Keratinocyte (primary cell): ENCODE measurements around the gene SH2D1B. TPM values are rescaled to one million over a fixed set of nuclear protein-coding genes. Genes with fewer than 3 reads are reported as not detected.

Experiments
- DNase-seq: peaks from one replicate; pipeline ENCODE4 v3.0.0-alpha.2; 2011; ENCODE audit warnings: low read depth, missing footprints, low spot score
- FAIRE-seq: peaks from 2 replicates; lab custom pipeline; 2011; peaks lifted over from hg19 to GRCh38; lab: Jason Lieb, UNC
- H2AFZ ChIP-seq: 2 replicates; pipeline ENCODE4 v1.6.0; 2012; ENCODE audit warnings: low read length, control low read depth, inconsistent platforms; ENCODE audit not compliant: control insufficient read depth
- H3K27ac ChIP-seq: 2 replicates; pipeline ENCODE4 v1.5.1; 2011; ENCODE audit warnings: low read length; ENCODE audit not compliant: control insufficient read depth, insufficient read depth
- H3K27me3 ChIP-seq: 3 replicates; pipeline ENCODE4 v1.6.0; 2011; ENCODE audit warnings: low read length; ENCODE audit not compliant: control insufficient read depth, insufficient read depth; ENCODE audit errors: extremely low read depth
- H3K36me3 ChIP-seq, 2 experiments: 2 replicates in 1 of 2; 3 replicates in 1 of 2; pipeline ENCODE4 v1.5.1; 2011; ENCODE audit warnings: low read length in 2 of 2, mild to moderate bottlenecking in 1 of 2; ENCODE audit not compliant: control insufficient read depth in 2 of 2, insufficient read depth in 2 of 2; ENCODE audit errors: extremely low read depth in 1 of 2
- H3K4me1 ChIP-seq: 3 replicates; pipeline ENCODE4 v1.5.1; 2011; ENCODE audit warnings: low read length; ENCODE audit not compliant: control insufficient read depth, insufficient read depth; ENCODE audit errors: extremely low read depth
- H3K4me2 ChIP-seq: 3 replicates; pipeline ENCODE4 v1.6.0; 2011; ENCODE audit warnings: low read depth, low read length; ENCODE audit not compliant: control insufficient read depth, insufficient read depth; ENCODE audit errors: extremely low read depth
- H3K4me3 ChIP-seq, 3 experiments: fragments of 200-600 bp in 1 of 3; sonication (generic) in 1 of 3; 2 replicates in 2 of 3; 3 replicates in 1 of 3; pipeline ENCODE4 v1.5.1; 2011 to 2016; ENCODE audit warnings: low read length in 3 of 3, mild to moderate bottlenecking in 3 of 3, control low read depth in 2 of 3, inconsistent platforms in 1 of 3, low read depth in 1 of 3, mixed read lengths in 1 of 3, mixed run types in 1 of 3, moderate library complexity in 1 of 3; ENCODE audit not compliant: control insufficient read depth in 2 of 3, insufficient read depth in 2 of 3; ENCODE audit errors: extremely low read depth in 1 of 3
- H3K79me2 ChIP-seq: 2 replicates; pipeline ENCODE4 v1.6.0; 2012; ENCODE audit warnings: low read length; ENCODE audit not compliant: control insufficient read depth, insufficient read depth
- H3K9ac ChIP-seq: 3 replicates; pipeline ENCODE4 v1.6.0; 2011; ENCODE audit warnings: low read length; ENCODE audit not compliant: control insufficient read depth, insufficient read depth; ENCODE audit errors: extremely low read depth
- H3K9me1 ChIP-seq: 3 replicates; pipeline ENCODE4 v1.6.0; 2011; ENCODE audit warnings: low read length; ENCODE audit not compliant: control insufficient read depth, insufficient read depth; ENCODE audit errors: extremely low read depth
- H3K9me3 ChIP-seq: 2 replicates; pipeline ENCODE4 v1.5.1; 2012; ENCODE audit warnings: low read depth, low read length; ENCODE audit not compliant: control insufficient read depth
- H4K20me1 ChIP-seq: 3 replicates; pipeline ENCODE4 v1.6.0; 2011; ENCODE audit warnings: low read length; ENCODE audit not compliant: control insufficient read depth, insufficient read depth; ENCODE audit errors: extremely low read depth
- CTCF ChIP-seq, 3 experiments: IDR thresholded peaks in 1 of 3; conservative IDR thresholded peaks in 1 of 3; optimal IDR thresholded peaks in 1 of 3; 2 replicates in 2 of 3; 3 replicates in 1 of 3; pipeline versions ENCODE3 to v1.5.1; 2011; ENCODE audit warnings: low read length in 3 of 3, mild to moderate bottlenecking in 3 of 3, moderate library complexity in 2 of 3, control low read depth in 1 of 3, inconsistent platforms in 1 of 3; ENCODE audit not compliant: insufficient read depth in 2 of 3; ENCODE audit errors: extremely low read depth in 1 of 3
- EZH2 ChIP-seq: IDR thresholded peaks from one replicate; pipeline ENCODE4 v1.6.1; 2012; ENCODE audit warnings: inconsistent platforms, mild to moderate bottlenecking, low read length, moderate library complexity
- dilution Hi-C: fragments of 300-500 bp; cut with MboI; formaldehyde crosslinking; loops from one replicate; pipeline ENCODE4 v1.7.0; 2020; ENCODE audit warnings: low sequenced_read_pairs; ENCODE audit not compliant: extremely low pct_ligation_motif_present
- polyA plus RNA-seq, 5 experiments: library from polyadenylated mRNA; depleted of rRNA in 3 of 5; stranded (reverse) in 3 of 5; stranded (forward) in 1 of 5; unstranded in 1 of 5; fragments of >200 nt; gene quantifications; 1 replicate in 1 of 5; 2 replicates in 3 of 5; 3 replicates in 1 of 5; pipeline versions ENCODE4 v1.2.1 to v1.2.3, GENCODE V29; 2011 to 2012; ENCODE audit warnings: missing spikeins in 2 of 5, low read depth in 1 of 5, low replicate concordance in 1 of 5

Gene SH2D1B
- polyA plus RNA-seq, 1 donor (not counting 4 experiments of a cell fraction or from before 2014, with no cell fraction given), result not detected

- peak; percentile 80 for FAIRE-seq
- TF ChIP-seq CTCF (optimal IDR thresholded peaks at IDR 0.05 in 1 of 3, IDR thresholded peaks at IDR 0.05 in 1 of 3, conservative IDR thresholded peaks at IDR 0.05 in 1 of 3; ENCODE audit: extremely low read depth in 1 of 3, insufficient read depth in 2 of 3, low read length in 3 of 3) (no peak), EZH2 (no peak)
- peak overlapping the region in 1 of 3 experiments; percentile 12 for H3K4me3 ChIP-seq
- H4K20me1 ChIP-seq, result no peaks in the 10 kb centered on the region
- no peaks in the 10 kb centered on the region for H3K36me3 ChIP-seq
- no peaks in the 10 kb centered on the region for H3K79me2 ChIP-seq
- no peaks in the 10 kb centered on the region for H3K27me3 ChIP-seq
- H3K27ac ChIP-seq, result peak overlapping the region; percentile 69
- peak overlapping the region; percentile 74 for H3K4me2 ChIP-seq
- H2AFZ ChIP-seq, result peak overlapping the region; percentile 80
- H3K4me1 ChIP-seq, result peaks cover 16% of the 10 kb centered on the region
- H3K9me3 ChIP-seq, result no peaks in the 10 kb centered on the region
- dilution Hi-C loops, result no loop called here
- no peaks in the 10 kb centered on the region for H3K9me1 ChIP-seq
- peak overlapping the region; percentile 20 for H3K9ac ChIP-seq
- DNase-seq, result peak; percentile 52
These were observed 62.2 kb downstream of the SH2D1B start for GRCh38 chr1:162349635-162350330.

- no peaks in the 10 kb centered on the region for H4K20me1 ChIP-seq
- H3K79me2 ChIP-seq, result no peaks in the 10 kb centered on the region
- H3K9me1 ChIP-seq, result no peaks in the 10 kb centered on the region
- no peak for FAIRE-seq
- TF ChIP-seq CTCF (optimal IDR thresholded peaks at IDR 0.05 in 1 of 3, IDR thresholded peaks at IDR 0.05 in 1 of 3, conservative IDR thresholded peaks at IDR 0.05 in 1 of 3; ENCODE audit: extremely low read depth in 1 of 3, insufficient read depth in 2 of 3, low read length in 3 of 3) (no peak), EZH2 (no peak)
- no peak overlapping the region for H3K4me3 ChIP-seq
- H3K4me1 ChIP-seq, result peaks cover 16% of the 10 kb centered on the region
- H3K27ac ChIP-seq, result no peak overlapping the region
- H3K27me3 ChIP-seq, result no peaks in the 10 kb centered on the region
- no peaks in the 10 kb centered on the region for H3K36me3 ChIP-seq
- dilution Hi-C loops, result no loop called here
- DNase-seq, result no peak
- no peak overlapping the region for H2AFZ ChIP-seq
- no peak overlapping the region for H3K4me2 ChIP-seq
- no peaks in the 10 kb centered on the region for H3K9me3 ChIP-seq
- no peak overlapping the region for H3K9ac ChIP-seq
These were observed 64.7 kb downstream of the SH2D1B start for GRCh38 chr1:162347281-162347680.

Other genes with a start within 250 kb of the SH2D1B start
- gene SPATA46, start 35.3 kb downstream of the SH2D1B start, polyA plus RNA-seq, result not detected in 3 replicates
- 0.06 to 0.13 TPM (median 0.12 TPM) in 3 replicates for gene C1orf226, start 30.4 kb downstream of the SH2D1B start, polyA plus RNA-seq
- 24.6 to 45.1 TPM (median 26.9 TPM) in 3 replicates for gene UHMK1, start 85.7 kb upstream of the SH2D1B start, polyA plus RNA-seq
- 81.8 to 150 TPM (median 129 TPM) in 3 replicates for gene UAP1, start 149.6 kb upstream of the SH2D1B start, polyA plus RNA-seq
- gene DDR2, start 220.3 kb upstream of the SH2D1B start, polyA plus RNA-seq, result 0.31 to 0.43 TPM (median 0.39 TPM) in 3 replicates